Measurements from ENCODE around the gene KIAA1328.

DNA sequence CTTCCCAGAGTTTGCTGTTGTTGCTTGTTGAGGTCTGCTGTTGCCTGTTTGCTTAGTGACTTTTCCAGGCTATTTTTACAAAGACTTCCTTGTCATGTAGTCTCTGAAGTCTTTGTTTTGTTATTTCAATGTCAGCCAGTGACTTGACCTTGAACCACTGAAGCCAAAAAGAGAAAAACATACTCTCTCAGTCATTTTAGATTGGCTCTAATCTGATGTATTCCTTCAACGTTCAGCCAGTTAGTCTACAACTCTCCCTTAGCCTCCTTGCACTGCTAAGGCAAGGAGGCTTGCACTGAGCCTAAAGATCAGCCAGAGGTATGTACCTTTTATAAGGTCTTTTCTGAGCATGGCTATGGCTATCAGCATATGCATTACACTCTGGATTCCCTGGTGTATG is 27.9 kb downstream of the KIAA1328 start:
- TF ChIP-seq, protein P1, sequence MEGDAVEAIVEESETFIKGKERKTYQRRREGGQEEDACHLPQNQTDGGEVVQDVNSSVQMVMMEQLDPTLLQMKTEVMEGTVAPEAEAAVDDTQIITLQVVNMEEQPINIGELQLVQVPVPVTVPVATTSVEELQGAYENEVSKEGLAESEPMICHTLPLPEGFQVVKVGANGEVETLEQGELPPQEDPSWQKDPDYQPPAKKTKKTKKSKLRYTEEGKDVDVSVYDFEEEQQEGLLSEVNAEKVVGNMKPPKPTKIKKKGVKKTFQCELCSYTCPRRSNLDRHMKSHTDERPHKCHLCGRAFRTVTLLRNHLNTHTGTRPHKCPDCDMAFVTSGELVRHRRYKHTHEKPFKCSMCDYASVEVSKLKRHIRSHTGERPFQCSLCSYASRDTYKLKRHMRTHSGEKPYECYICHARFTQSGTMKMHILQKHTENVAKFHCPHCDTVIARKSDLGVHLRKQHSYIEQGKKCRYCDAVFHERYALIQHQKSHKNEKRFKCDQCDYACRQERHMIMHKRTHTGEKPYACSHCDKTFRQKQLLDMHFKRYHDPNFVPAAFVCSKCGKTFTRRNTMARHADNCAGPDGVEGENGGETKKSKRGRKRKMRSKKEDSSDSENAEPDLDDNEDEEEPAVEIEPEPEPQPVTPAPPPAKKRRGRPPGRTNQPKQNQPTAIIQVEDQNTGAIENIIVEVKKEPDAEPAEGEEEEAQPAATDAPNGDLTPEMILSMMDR (IDR thresholded peaks at IDR 0.05): no peak
- TF ChIP-seq EZH2phosphoT487 (IDR thresholded peaks at IDR 0.05): no peak

All from neural progenitor cell (in vitro differentiated cells).